GM10847 (cell line): ENCODE results near the gene PLXNA1.

ENCODE experiments used
- POLR2A ChIP-seq: IDR thresholded peaks from 2 replicates; pipeline ENCODE4 v1.6.1; 2011; ENCODE audit not compliant: insufficient read length; ENCODE audit errors: extremely low read depth

The PLXNA1 gene

GRCh38 chr3:126982471-126983175, at the start of gene PLXNA1:
PLXNA1 (plus strand) TSS chr3:126983115; CDS start chr3:126988594, 5,479 bp downstream.
- peak; percentile 19 for TF ChIP-seq POLR2A

GRCh38 chr3:126934031-126934531, 48.8 kb upstream of the PLXNA1 start:
- no peak for TF ChIP-seq POLR2A

- TF ChIP-seq POLR2A, result no peak
These were observed 47.9 kb upstream of the PLXNA1 start for GRCh38 chr3:126934991-126935390.

DNA sequence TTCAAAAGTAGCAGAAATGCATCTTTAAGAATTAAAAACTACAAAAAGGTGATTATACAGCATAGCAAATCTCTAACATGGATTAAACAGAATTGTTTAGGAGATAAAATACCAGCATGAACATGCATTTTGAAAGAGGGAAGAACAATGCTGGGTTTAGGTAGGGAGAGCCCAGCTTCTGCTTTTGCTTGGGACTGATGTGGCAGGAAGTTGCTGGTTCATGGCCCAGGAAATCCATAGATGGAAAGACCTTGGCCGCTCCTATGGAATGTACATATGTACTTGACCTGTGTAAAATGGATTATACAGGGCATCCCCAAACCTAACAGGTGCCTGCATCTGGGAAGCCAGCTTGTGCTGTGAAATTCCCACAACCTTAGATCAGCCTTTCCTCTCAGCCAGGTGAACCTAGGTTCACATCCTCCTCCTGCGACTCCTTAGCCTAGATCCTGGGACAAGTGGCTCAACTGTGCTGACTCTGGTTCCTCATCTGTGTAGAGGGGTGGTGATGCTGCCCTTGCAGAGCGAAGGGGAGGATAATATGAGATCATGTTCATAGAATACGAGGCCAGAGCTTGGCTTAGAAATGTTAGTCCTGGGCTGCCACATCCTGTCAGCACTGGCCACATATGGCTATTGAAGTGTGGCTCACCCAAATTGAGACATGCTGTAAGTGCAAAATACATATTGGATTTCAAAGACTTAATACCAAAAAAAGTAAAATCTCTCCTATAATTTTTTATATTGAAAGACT, 47.0 kb upstream of the PLXNA1 start:
- TF ChIP-seq POLR2A, result no peak

GRCh38 chr3:126936853-126937425, 46.0 kb upstream of the PLXNA1 start:
- TF ChIP-seq POLR2A, result no peak

- TF ChIP-seq POLR2A, result no peak
These were observed 45.4 kb upstream of the PLXNA1 start for GRCh38 chr3:126937533-126937932.

- no peak for TF ChIP-seq POLR2A
These were observed 44.9 kb upstream of the PLXNA1 start for GRCh38 chr3:126937973-126938372.

DNA sequence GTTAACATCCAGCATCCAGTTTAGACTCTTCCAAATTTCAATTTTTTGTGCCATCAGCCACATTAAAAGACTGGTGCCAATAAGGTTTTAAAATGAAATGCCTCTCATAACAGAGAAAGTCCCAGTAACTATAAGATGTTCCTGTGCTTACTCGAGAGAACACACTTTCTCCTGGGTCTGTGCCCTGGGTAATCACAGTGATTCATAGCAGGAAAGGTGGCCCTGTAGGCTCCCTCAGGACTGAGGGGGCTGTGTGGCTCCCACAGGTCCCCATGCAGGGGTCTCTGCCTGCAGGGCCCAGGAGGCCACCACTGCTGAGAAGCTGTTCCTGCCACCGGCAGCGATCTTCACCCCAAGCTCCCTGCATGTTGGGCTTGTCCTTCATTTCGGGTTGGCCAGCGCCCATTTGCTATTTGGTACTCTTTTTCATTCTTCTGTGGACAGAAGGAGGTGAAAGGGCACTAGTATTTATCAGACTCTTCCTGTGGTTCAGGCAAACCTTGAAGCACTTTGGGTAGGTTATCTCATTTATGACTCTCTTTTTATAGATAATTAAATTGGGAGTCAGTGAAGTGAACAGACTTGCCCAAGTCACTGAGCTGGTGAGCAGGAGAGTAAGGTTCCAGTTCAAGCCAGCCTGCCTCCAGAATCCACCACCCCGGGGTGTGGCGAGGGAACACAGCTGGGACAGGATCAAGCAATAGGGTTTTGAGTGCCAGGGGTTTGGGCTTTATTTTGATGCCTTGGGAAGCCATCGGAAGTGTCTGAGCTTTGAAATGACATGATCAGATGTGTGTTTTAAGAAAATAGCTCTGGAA, 44.2 kb upstream of the PLXNA1 start:
- no peak for TF ChIP-seq POLR2A

DNA sequence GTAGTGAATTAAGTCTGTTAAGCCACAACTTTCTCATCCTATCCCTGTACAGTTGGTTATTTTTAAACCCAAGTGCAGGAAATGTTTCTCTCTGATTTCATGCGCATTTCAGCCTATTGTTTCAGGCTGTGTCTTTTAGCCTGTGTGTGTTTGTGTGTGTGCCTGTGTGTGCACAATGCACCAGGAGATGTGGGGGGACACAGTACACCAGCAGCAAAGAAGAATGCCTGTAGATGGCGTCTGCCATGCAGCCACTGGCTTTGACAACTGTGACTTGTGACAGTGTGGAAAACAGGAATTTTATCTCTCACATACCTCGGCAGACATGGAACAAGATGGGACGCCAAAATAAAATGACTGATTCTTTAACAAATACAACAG, 43.6 kb upstream of the PLXNA1 start:
- TF ChIP-seq POLR2A, result no peak

GRCh38 chr3:126939733-126940132, 43.2 kb upstream of the PLXNA1 start:
- no peak for TF ChIP-seq POLR2A

- TF ChIP-seq POLR2A, result no peak
These were observed 41.1 kb upstream of the PLXNA1 start for GRCh38 chr3:126941721-126942270.

GRCh38 chr3:126944089-126944965, 38.6 kb upstream of the PLXNA1 start:
- TF ChIP-seq POLR2A, result no peak

- TF ChIP-seq POLR2A, result no peak
These were observed 37.7 kb upstream of the PLXNA1 start for GRCh38 chr3:126945171-126945721.

GRCh38 chr3:126945891-126946290, 37.0 kb upstream of the PLXNA1 start:
- no peak for TF ChIP-seq POLR2A
